ENCODE results near the gene SERGEF. TPM values are rescaled to one million over a fixed set of nuclear protein-coding genes. Genes with fewer than 3 reads are reported as not detected.

Gene SERGEF
- total and polyA plus RNA-seq, 2 donors from 2014 or later, result 33.2 to 63.0 TPM

- H3K9ac ChIP-seq (ENCODE audit: low read length in 3 of 3), result no peak overlapping the region
- no peaks in the 10 kb centered on the region for H3K9me3 ChIP-seq (ENCODE audit: control insufficient read depth in 2 of 3, insufficient read depth in 1 of 3, low read length in 3 of 3)
- DNase-seq (no peak), FAIRE-seq (no peak)
- TF ChIP-seq CTCF (IDR thresholded peaks at IDR 0.05; ENCODE audit: borderline replicate concordance, extremely low read depth, insufficient read depth), result no peak
- H3K4me3 ChIP-seq (ENCODE audit: low read length in 3 of 3), result no peak overlapping the region
- no peaks in the 10 kb centered on the region for H3K36me3 ChIP-seq (ENCODE audit: control insufficient read depth in 2 of 3, insufficient read depth in 3 of 3, low read length in 3 of 3)
- no peaks in the 10 kb centered on the region for H3K4me1 ChIP-seq (ENCODE audit: control insufficient read depth in 2 of 3, insufficient read depth in 2 of 3, low read depth in 1 of 3, low read length in 3 of 3)
- no peaks in the 10 kb centered on the region for H3K27me3 ChIP-seq (ENCODE audit: control insufficient read depth, insufficient read depth, low read length)
- intact Hi-C loops (cut with DNase I), result no loop called here
- no peak overlapping the region for H3K27ac ChIP-seq (ENCODE audit: low read depth in 2 of 2, low read length in 2 of 2)
These were observed 237.9 kb downstream of the SERGEF start for GRCh38 chr11:17775035-17775348.

- Histone ChIP-seq H3K27ac (ENCODE audit: low read depth in 2 of 2, low read length in 2 of 2) (no peak overlapping the region), H3K4me3 (ENCODE audit: low read length in 3 of 3) (no peak overlapping the region), H3K36me3 (ENCODE audit: control insufficient read depth in 2 of 3, insufficient read depth in 3 of 3, low read length in 3 of 3) (no peaks in the 10 kb centered on the region), H3K4me1 (ENCODE audit: control insufficient read depth in 2 of 3, insufficient read depth in 2 of 3, low read depth in 1 of 3, low read length in 3 of 3) (no peaks in the 10 kb centered on the region), H3K27me3 (ENCODE audit: control insufficient read depth, insufficient read depth, low read length) (no peaks in the 10 kb centered on the region), H3K9ac (ENCODE audit: low read length in 3 of 3) (no peak overlapping the region), H3K9me3 (ENCODE audit: control insufficient read depth in 2 of 3, insufficient read depth in 1 of 3, low read length in 3 of 3) (no peaks in the 10 kb centered on the region)
- TF ChIP-seq CTCF (IDR thresholded peaks at IDR 0.05; ENCODE audit: borderline replicate concordance, extremely low read depth, insufficient read depth), result no peak
- intact Hi-C loops (cut with DNase I), result no loop called here
- FAIRE-seq, result no peak
- DNase-seq, result peak in 1 of 5 donors; percentile 45
These were observed 238.4 kb downstream of the SERGEF start for GRCh38 chr11:17774232-17775034.

DNA sequence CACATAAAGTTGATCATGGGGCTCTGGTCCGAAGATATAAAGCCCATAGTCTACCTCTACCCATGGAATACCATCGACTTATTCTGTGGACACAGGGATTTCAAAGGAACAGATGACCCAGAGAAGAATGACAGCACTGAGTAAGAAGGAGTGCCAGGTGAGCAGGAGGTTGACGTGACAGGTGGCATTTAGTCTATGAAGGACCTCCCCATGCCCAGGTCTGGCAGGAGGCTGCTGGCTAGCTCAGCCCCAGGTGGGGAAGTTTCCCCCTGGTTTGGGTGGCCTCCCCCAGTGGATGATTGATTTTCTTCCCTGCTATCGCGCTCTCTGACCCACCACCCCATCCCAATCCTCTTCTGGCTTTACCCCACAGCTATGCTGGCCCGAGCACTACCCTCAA is 239.2 kb downstream of the SERGEF start:
- Histone ChIP-seq H3K9ac (ENCODE audit: low read length in 3 of 3) (no peak overlapping the region), H3K27ac (ENCODE audit: low read depth in 2 of 2, low read length in 2 of 2) (no peak overlapping the region), H3K9me3 (ENCODE audit: control insufficient read depth in 2 of 3, insufficient read depth in 1 of 3, low read length in 3 of 3) (no peaks in the 10 kb centered on the region), H3K36me3 (ENCODE audit: control insufficient read depth in 2 of 3, insufficient read depth in 3 of 3, low read length in 3 of 3) (no peaks in the 10 kb centered on the region), H3K4me3 (ENCODE audit: low read length in 3 of 3) (no peak overlapping the region), H3K4me1 (ENCODE audit: control insufficient read depth in 2 of 3, insufficient read depth in 2 of 3, low read depth in 1 of 3, low read length in 3 of 3) (no peaks in the 10 kb centered on the region), H3K27me3 (ENCODE audit: control insufficient read depth, insufficient read depth, low read length) (no peaks in the 10 kb centered on the region)
- DNase-seq (peak in 1 of 5 donors; percentile 24), FAIRE-seq (no peak)
- intact Hi-C loops (cut with DNase I), result no loop called here
- no peak for TF ChIP-seq CTCF (IDR thresholded peaks at IDR 0.05; ENCODE audit: borderline replicate concordance, extremely low read depth, insufficient read depth)

All from kidney (tissue), 14 donors.